Colonic mucosa (tissue), 4 donors: Measurements from ENCODE around the gene FOXP1. TPM values are rescaled to one million over a fixed set of nuclear protein-coding genes. Genes with fewer than 3 reads are reported as not detected.

Experiments used
- DNase-seq: peaks from one replicate; pipeline ENCODE4 v3.0.0-alpha.2; 2020
- H3K27ac ChIP-seq: fragments of 200-600 bp; one replicate; pipeline ENCODE4 v1.8.0; 2021
- H3K27me3 ChIP-seq: fragments of 200-600 bp; one replicate; pipeline ENCODE4 v1.8.0; 2021
- H3K36me3 ChIP-seq: fragments of 200-600 bp; one replicate; pipeline ENCODE4 v1.8.0; 2021
- H3K4me1 ChIP-seq: fragments of 200-600 bp; one replicate; pipeline ENCODE4 v1.8.0; 2021; ENCODE audit warnings: mild to moderate bottlenecking
- H3K4me3 ChIP-seq: fragments of 200-600 bp; one replicate; pipeline ENCODE4 v1.8.0; 2021
- H3K9ac ChIP-seq, 2 donors: one replicate each; pipeline ENCODE4 v1.7.0; 2013; ENCODE audit warnings: control low read depth in 2 of 2, low read depth in 2 of 2, low read length in 2 of 2
- H3K9me3 ChIP-seq: fragments of 200-600 bp; one replicate; pipeline ENCODE4 v1.8.0; 2021
- intact Hi-C: fragments of 100-400 bp; cut with DNase I; formaldehyde crosslinking; loops from one replicate; pipeline ENCODE4 v1.14.1; 2022
- total RNA-seq, 2 donors: library from RNA; stranded (reverse); fragmentation: NEBNext Ultra II Directional in 1 of 2; extraction: Animal tissue kit (Norgen Biotek cat#: 25700) in 1 of 2; gene quantifications; one replicate each; pipeline ENCODE4 v1.2.1, GENCODE V29; 2021
- TF ChIP-seq, protein P1 (sequence below): fragments of 200-600 bp; IDR thresholded peaks from one replicate; pipeline ENCODE4 v1.8.0; 2022; ENCODE audit warnings: antibody characterized with exemption, mild to moderate bottlenecking
- donor health status: healthy.
- donor health status: DM: no; HTN: no; CAD: no.
- donor health status: DM: no; HTN: no; CAD: no.

FOXP1 gene
- total RNA-seq, 2 donors from 2014 or later = 127 to 128 TPM

DNA sequence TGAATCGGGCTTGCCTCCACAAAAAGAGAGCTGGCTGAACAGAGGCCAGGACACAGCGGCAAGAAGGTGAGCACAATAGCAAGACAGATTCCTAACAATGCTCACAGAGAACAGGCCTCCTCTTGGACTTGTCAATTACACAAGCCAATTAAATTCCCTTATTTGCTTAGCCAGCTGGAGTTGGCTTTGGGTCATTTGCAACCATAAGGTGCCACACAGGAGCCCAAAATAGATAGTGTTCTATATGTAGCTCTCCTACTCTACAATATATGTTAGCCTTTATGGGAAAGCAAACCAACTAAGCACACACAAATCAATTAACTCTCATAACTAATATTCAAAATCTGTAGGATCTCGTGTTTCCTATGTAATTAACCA, 335.6 kb downstream of the FOXP1 start:
- Histone ChIP-seq H3K9me3 (no peaks in the 10 kb centered on the region), H3K4me1 (no peaks in the 10 kb centered on the region), H3K36me3 (no peaks in the 10 kb centered on the region), H3K27me3 (no peaks in the 10 kb centered on the region), H3K27ac (no peak overlapping the region), H3K9ac (no peak overlapping the region), H3K4me3 (no peak overlapping the region)
- TF ChIP-seq, protein P1, sequence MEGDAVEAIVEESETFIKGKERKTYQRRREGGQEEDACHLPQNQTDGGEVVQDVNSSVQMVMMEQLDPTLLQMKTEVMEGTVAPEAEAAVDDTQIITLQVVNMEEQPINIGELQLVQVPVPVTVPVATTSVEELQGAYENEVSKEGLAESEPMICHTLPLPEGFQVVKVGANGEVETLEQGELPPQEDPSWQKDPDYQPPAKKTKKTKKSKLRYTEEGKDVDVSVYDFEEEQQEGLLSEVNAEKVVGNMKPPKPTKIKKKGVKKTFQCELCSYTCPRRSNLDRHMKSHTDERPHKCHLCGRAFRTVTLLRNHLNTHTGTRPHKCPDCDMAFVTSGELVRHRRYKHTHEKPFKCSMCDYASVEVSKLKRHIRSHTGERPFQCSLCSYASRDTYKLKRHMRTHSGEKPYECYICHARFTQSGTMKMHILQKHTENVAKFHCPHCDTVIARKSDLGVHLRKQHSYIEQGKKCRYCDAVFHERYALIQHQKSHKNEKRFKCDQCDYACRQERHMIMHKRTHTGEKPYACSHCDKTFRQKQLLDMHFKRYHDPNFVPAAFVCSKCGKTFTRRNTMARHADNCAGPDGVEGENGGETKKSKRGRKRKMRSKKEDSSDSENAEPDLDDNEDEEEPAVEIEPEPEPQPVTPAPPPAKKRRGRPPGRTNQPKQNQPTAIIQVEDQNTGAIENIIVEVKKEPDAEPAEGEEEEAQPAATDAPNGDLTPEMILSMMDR = no peak
- intact Hi-C loops = no loop called here
- no peak for DNase-seq

- Histone ChIP-seq H3K36me3 (no peaks in the 10 kb centered on the region), H3K4me3 (no peak overlapping the region), H3K27me3 (no peaks in the 10 kb centered on the region), H3K27ac (no peak overlapping the region), H3K9ac (no peak overlapping the region), H3K9me3 (no peaks in the 10 kb centered on the region), H3K4me1 (no peaks in the 10 kb centered on the region)
- TF ChIP-seq, protein P1 = no peak
- DNase-seq = no peak
- intact Hi-C loops = no loop called here
These were observed 336.1 kb downstream of the FOXP1 start for GRCh38 chr3:71247221-71247957.

DNA sequence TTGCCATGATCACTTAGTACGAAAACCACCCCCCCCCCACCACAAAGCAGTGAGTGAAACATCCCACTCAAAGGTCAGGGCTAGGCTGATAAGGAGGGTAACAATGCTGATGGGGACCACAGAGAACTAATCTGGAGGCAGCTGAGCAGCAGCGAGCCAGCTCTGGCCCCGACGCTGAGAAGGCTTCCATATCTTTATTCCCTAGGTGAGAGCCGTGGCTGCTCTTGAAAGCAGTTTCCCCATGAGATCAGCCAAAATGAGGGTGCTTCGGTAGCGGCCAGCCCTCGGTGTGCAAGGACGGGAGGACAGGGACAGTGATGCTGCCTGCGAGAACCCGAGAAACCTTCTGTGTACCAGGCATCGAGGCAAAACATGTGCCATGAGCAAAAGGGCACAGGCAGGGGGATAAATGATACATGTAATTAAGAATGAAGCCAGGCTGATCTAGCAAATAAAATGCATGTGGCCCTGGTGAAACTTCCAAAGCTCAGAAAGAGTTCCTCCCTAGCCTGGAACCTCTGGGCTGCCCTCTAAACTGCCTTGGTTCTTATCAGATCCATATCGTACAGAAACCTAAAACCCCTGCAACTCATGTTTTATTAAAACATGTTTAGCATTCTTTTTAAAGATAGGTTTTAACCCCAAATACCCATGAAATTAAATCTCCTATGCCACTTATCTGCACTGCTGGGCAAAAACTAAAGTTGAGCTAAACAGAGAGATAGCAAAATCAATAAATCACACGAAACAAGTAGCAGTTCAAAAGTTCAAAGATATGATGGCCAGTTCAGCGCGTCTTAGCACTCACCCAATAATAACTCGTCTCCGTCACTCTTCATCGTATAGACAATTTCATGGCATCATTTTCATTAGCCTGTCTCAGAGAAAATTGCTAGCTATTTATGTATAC, 337.3 kb downstream of the FOXP1 start:
- Histone ChIP-seq H3K27me3 (no peaks in the 10 kb centered on the region), H3K36me3 (no peaks in the 10 kb centered on the region), H3K9ac (no peak overlapping the region), H3K9me3 (no peaks in the 10 kb centered on the region), H3K4me1 (no peaks in the 10 kb centered on the region), H3K4me3 (no peak overlapping the region), H3K27ac (no peak overlapping the region)
- DNase-seq = no peak
- intact Hi-C loops = no loop called here
- TF ChIP-seq, protein P1 = no peak

DNA sequence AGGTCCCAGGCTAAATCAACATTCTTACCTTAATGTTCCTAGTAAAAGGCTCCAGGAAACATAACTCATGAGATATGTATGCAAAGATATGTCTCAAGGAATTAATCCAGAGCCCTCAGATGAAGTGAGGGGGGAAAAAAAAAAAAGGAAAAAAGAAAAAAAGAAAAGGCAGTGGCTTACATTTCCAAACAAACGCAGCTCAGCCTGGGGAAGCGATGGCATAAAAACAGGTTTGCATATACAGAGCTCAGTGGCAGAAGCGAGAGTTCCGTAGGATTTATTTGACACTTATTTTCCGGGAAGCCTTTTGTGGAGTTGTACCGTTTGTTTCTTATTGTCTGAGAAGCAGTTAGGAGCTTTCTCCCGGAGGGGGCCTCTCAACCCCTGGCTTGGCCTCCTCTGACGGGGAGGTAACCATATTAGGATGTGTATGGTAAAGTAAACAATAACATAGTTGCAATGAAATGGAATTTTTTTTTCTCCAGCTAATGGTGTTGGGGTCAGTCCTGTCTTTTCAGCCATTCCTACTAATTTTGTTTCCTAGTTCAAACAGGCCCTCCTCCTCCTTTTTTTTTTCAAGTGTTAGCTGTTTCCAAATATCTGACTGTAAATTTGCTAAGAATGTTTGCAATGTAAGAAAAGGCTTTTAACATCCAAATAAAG, 338.6 kb downstream of the FOXP1 start:
- Histone ChIP-seq H3K27me3 (no peaks in the 10 kb centered on the region), H3K4me3 (no peak overlapping the region), H3K9ac (no peak overlapping the region), H3K36me3 (no peaks in the 10 kb centered on the region), H3K27ac (peak overlapping the region; percentile 8), H3K4me1 (no peaks in the 10 kb centered on the region), H3K9me3 (no peaks in the 10 kb centered on the region)
- TF ChIP-seq, protein P1 = no peak
- intact Hi-C loops = no loop called here
- no peak for DNase-seq

GRCh38 chr3:71244153-71244825, 339.2 kb downstream of the FOXP1 start:
- Histone ChIP-seq H3K4me3 (no peak overlapping the region), H3K9ac (no peak overlapping the region), H3K4me1 (no peaks in the 10 kb centered on the region), H3K27me3 (no peaks in the 10 kb centered on the region), H3K9me3 (no peaks in the 10 kb centered on the region), H3K27ac (peak overlapping the region; percentile 8), H3K36me3 (no peaks in the 10 kb centered on the region)
- TF ChIP-seq, protein P1 = no peak
- no peak for DNase-seq
- intact Hi-C loops = no loop called here
